GM21515 (cell line): ENCODE results near the gene PCGF5.
"Not testable (repeated sequence)": the region's sequence is repeated elsewhere in the genome, so short reads cannot be mapped to it uniquely, and the experiment has no call there.

ENCODE experiments used
- ATAC-seq: cut with Tn5 transposase; IDR thresholded peaks from one replicate; pipeline ENCODE4 v1.9.1; 2021; ENCODE audit not compliant: unreplicated experiment

Gene PCGF5

DNA sequence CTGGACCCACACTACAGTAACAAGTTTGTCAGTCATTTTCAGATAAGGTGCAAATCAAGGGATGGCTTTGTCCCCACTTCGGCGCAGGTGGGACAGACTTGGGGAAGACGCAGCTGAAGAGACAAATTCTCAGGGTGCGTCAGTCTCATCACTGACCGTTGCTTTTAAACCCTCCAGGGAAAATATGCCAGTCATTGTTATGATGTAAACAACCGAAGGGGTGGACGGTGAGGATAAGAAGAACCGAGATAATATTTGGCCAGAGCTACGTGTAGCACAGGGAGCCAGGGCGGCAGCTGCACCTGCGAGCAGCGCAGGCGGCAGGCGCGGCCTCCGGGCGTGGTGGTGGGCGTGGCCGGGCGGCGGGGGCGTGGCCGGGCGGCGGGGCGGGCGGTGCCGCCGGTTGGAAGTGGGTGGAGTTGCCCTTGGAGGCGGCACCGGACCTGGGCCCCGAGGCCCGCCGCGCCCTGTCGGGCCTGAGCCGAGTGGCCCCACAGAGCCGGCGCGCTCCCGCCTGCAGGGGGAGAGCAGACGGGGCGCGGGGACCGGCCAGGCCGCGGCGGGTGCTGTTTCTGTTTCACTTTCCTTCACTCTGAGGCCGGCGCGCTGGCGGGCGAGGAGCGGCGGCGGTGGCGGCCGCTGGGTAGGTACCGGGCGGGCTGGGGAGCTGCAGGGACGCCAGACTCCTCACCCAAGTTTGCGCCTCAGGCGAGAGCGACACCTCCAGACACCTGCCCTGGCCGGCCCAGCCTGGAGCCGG lies at the start of gene PCGF5:
Gene PCGF5, plus strand, starts transcription at position 470 of the 760 bp plus-strand sequence. CDS start 2,209 bp downstream, outside the sequence.
- ATAC-seq = peak; percentile 91

DNA sequence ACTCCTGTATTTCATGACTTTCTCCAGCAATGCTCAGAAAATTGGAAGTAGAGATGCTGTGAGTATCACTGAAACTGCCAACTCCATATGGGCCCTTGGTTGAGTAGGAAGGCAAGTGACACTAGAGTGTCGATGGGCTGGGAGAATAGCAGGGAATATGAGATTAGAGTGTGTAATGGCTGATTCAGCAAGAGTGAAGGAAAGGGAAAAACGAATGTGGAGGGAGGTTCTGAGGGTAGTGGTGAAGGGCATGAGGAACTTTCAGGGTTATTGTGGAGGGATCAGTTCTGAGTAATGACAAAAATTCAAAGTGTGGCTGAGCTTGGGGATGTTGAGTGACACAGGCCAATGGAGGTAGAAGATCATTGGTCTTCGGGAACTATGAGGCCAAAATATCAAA lies 49.0 kb upstream of the PCGF5 start:
- ATAC-seq = no peak

DNA sequence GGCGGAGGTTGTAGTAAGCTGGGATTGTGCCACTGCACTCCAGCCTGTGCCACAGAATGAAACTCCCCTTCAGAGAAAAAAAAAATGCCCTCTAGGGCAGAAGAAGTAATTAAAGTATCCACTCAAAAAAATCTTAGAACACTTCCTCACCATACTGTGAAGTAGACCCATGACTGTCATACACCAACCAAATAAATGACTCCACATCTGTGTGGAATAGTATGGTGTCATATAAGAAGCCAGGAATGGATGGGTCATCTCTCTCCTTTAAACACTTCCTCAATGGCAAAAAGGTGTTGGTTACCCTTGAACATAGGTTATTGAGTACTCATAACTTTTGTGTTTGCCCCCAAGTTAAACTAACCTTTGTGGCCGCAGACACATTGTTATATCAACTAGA lies 48.1 kb upstream of the PCGF5 start:
- no peak for ATAC-seq

DNA sequence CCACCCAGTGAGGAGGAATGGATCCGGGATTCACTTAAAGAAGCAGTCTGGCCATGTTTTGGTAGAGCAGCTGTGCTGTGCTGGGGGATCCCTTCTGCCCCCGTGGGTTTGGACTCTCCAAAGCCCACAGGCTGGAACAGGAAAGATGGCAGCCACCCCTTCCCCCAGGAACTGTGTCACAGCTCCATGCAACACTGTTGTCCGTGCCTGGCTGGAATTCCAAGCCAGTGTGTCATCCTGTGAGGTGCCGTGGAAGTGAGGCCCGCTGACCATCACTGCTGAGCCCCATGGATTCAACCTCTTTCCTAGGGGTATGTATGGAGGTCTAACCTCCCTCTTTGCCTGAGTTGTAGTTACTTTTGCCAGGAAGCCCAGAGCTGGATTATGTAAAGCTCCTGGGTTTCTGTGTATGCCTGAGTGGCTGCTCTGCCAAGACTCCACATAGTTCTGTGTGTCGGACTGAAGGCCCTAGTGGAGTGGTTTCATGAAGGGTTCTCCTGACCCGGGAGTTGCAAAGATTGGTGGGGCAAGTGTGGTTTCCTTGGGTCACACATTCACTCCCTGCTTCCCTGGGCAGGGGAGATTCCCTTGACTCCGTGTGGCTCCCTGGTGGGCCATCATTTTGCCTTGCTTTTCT lies 35.1 kb upstream of the PCGF5 start:
- ATAC-seq = no peak

DNA sequence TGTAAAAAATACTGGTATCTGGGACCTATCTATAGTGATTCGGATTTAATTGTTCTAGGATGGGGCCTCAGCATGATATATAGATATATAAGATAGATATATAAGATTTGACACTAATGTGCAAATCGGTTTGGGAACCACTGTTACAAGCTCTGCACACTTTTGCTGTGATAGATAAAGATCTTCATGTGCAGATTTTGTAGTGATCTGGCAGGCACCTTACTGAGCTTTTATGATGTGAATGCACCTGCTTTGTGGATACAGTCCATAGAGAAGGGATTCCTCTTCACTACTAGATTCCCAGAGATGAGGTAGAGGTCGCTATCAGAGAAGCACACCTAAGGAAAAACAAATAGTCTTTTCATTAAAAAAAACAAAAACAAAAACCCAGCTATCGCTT lies 33.3 kb upstream of the PCGF5 start:
- no peak for ATAC-seq

DNA sequence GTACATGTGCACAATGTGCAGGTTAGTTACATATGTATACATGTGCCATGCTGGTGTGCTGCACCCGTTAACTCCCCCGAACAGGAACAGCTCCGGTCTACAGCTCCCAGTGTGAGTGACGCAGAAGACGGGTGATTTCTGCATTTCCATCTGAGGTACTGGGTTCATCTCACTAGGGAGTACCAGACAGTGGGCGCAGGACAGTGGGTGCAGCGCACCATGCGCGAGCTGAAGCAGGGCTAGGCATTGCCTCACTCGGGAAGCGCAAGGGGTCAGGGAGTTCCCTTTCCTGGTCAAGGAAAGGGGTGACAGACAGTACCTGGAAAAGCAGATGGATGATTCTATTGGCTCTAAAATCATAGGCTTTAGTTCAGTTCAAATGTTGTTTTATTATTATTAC lies 32.5 kb upstream of the PCGF5 start:
- not testable (repeated sequence) for ATAC-seq

DNA sequence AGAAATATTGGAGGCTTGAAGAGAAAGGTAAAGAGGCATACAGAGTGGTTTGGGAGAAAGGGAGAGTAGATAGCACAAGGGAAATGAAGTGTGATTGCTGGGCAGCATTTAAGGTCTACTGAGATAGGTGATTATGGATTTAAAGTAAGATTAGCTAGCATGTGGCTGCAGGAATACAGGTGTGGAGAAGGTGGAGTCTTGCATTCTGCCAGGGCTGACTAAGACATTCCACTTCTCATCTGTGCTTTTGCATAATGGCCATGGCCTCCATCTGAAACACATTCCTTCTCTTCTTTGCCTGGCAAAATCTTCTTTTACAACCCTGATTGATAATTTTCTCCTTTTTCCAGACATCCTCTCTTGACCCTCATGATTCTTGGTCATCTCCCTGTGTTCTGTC lies 31.6 kb upstream of the PCGF5 start:
- ATAC-seq = no peak

DNA sequence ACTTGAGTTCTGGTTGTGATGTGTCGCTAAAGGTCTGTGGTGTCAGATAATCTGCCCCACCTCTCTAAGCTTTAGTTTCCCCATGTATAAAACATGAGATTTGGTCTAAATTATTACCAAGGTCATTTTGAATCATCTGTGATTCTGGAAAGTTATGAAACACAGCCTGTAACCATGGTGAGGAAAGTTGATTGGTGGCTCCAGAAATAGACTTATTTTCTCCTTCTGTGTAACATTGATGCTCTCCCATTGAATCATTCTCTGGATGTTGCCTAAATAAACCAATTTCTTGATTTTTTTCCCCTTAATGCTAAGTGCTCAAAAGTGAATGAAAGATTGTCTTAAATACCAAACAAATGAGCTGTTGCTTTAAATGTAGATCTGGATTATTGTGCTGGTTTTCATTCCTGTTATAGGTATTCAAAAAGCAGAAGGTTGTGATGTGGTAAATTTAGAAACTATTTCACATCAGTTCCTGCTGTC lies 30.0 kb upstream of the PCGF5 start:
- ATAC-seq = no peak

DNA sequence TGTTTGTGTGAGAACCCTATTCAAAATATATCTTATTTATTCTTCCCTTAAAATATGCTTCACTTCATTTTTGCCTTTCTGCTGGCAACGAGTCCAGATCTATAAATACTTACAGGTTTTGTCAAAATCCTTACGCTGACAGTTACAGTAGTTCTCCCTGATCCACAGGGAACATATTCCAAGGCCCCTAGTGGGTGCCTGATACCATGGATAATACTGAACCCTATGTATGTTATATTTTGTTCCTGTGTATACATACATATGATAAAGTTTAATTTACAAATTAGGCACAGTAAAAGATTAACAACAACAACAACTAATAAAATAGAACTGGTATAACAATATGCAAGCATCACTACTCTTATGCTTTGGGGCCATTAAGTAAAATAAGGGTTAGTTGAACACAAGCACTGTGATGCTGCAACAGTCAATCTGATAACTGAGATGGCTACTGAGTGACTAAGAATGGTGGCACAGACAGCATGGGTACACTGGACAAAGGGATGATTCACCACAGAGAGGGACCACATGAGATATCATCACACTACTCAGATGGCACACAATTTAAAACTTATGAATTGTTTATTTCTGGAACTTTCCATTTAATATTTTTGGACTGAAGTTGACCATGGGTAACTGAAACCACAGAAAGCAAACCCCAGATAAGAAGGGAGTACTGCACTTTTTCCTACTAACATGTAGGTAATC lies 29.4 kb upstream of the PCGF5 start:
- ATAC-seq = peak; percentile 49

DNA sequence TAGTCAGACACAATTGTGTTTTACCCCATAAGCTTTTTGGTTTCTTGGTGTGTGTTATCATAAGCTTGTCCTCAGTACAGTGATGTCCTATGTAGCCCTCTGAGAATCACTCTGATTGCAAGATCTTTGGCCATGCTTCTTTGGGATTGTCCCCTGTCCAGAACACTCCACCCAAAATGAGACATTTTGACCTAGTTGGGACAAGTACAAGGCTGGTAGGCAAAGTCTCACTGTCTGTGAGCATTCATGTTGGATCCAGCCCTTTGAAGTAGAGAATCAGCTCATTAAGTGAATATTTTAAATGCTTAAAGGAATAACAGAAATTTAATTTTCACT lies 28.9 kb upstream of the PCGF5 start:
- ATAC-seq = no peak

DNA sequence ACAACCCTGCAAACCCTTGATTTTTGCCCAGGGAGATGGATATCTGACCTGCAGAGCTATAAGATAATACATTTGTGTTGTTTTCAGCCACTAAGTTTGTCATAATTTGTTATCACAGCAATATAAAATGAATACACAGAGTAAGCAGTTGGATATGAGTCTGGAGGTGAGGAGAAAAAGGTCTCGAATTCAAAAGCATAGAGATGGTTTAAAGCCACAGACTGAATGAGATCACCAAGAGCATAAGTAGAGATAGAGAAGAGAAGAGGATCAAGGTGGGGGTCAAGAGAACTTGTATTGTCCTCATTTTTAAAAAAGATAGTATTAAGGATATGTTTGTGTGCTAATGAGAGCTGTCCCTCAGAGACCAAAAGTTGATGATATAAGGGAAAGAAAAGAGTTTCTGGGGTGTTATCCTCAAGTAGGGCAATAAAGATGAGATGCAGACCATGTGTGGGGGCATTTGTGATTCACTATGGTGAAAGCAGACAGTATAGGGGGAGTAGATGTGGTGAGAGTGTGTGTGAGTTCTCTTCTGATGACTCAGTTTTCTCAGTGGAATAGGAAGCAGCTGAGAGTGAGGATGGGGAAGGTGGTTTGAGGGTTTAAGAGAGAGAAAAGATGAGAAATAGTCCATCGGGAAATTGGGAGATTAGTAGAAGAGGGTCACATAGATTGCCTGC lies 25.8 kb upstream of the PCGF5 start:
- no peak for ATAC-seq

DNA sequence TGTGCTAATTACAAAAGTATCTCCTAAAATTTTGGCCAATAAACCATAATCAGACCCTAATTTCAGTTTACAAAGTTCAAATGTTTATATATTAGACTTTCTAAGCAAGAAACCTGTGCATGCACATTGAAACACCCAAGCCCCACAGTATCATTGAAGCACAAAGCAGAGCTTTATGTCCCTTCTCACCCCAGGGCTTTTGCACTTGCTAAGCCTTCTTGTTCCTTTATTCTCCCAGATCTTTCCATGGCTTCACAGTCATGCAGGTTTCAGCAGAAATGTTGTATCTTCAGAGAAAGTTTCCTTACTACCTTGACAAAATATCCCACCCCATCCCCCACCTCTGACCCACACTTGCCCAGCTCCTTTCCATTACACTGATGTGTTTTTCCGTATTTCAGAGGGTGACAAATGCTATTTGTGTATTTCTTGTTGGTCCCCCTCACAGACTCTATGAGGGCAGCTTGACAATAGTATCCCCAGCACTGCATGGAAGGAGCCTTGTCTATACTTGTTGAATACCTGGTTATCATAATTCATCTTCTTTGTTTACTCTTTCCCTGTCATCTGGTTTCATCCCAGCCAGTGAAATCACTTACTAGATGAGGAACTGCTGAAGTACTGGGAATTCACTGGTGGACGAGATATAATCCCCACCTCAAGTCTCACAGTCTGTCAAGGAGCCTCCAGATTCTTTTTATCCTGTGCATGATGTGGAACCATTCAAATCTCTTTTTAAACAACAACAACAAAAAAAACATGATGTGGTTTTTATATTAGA lies 24.0 kb upstream of the PCGF5 start:
- ATAC-seq = no peak

DNA sequence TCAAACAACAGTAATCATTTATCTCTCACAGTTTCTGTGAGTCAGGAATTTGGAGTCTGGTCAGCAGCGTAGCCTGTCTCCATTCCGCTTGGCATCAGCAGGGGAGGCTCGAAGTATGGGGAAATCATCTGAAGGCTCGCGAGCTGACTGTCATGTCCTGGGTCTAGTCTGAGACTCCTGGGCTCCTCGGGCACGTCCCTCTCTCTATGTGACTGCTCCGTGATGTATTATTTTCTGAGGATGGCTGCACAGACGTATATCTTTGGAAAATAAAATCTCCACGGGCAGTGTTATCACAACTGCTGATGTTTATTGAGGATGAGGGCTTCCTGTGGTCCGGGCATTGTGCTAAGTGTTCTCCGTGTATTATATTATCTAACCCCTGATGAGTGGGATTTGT lies 23.3 kb upstream of the PCGF5 start:
- no peak for ATAC-seq

DNA sequence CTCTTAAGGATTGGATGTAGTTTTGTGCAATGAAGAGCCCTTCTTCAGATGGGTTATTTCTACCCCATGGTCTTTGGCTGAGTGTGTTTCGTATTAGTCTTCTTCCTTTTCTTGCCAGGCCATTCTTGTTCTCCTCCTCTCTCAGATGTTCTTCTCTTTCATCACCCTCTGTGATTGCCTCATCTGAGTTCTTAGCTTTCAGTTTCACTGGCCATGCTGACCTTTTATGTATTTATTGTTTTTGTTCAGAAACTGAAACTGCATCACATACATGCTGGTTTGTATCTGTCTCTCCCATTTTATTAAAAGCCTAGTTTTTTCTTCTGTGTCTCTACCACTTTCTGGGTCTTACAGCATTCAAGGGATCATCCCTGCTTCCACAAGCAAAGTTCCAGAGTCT lies 21.7 kb upstream of the PCGF5 start:
- peak; percentile 79 for ATAC-seq

DNA sequence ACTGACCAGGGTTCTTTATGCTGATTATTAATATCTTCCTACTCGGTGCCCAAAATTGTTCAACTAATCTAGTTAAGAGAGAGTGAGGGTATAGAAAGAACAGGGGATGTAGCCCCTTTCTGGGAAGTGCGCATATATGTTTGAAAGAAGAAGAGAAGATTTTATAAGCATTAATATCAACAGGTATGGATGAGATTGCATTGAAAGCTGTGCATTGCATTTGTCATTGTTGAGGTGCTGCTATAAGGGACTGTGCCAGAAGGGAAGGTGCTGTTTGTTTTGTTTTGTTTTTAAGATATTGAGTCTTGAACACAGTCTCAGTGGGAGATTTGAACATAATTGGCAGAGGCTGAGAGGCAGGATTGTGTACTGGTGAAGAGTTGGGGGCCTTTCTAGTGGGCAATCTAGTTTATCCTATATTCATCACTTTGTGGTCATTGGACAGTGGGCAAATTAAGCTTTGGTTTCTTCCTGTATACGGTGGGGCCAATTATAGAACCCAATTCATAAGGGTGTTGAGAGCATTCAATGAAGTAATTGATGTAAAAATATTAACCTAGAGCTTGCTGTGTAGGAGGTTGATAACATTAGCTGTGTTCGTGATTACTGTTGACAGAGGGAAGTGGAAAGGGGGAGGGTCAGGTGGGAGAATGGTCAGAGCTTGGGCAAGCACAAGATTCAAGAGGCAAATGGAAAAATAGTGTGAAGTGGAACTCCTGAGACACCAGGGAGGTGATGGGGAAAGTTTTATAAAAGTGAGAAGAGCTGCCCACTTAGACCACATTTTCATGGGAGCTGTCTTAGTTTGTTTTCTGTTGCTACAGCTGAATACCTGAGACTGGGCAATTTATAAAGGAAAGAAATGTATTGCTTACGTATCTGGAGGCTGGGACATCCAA lies 19.9 kb upstream of the PCGF5 start:
- ATAC-seq = peak; percentile 9

DNA sequence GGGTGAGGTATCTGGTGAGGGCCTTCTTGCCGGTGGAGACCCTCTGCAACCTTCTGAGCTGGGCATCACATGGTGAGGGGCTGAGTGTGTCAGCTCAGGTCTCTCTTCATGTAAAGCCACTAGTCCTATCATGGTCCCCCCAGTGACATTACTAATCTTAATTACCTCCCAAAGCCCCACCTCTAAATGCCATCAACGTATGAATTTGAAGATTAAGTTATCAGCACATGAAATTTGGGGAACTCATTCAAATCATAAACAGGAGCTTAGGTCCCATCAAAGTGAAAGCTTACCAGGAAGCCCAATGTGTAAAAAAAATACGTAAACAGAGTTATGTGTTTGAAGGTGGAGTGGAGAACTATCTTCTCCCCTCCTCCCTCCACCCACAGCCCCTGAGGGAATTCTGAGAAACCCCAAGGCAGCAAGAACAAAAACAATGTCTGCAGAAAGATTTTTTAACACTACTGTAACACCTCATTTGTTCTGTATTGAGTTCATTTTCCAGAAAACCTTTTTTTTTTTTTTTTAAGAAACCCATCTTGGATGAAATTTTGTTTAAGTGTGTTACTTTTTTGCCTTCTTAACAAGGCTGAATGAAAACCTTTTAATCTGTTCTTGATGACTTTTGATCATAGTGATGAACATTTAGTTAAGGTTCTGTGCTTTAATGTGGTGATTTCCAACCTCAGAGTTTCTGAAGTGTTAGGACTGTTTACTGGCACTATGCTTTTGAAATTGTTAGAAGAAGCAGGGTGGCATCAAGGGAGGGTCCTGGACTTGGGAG lies 19.1 kb upstream of the PCGF5 start:
- peak; percentile 39 for ATAC-seq

DNA sequence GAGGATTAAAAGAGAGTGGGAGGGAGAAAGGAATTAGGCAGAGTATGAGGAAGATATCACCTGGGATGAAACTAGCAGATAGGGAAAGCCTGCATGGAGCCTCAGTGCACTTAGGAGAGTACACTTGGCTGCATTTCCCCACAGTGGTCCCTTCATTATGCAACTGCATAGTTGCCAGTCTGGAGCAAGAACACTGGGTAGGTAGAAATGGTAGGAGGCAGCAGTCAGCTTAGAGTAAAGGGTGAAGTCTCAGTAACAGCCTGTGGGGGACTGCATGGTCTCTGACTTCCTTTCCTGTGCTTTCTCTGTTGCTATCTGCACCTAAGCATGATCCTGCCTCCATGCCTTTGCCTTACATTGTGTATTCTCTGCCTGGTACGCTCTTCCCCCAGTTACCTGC lies 14.0 kb upstream of the PCGF5 start:
- peak; percentile 47 for ATAC-seq

DNA sequence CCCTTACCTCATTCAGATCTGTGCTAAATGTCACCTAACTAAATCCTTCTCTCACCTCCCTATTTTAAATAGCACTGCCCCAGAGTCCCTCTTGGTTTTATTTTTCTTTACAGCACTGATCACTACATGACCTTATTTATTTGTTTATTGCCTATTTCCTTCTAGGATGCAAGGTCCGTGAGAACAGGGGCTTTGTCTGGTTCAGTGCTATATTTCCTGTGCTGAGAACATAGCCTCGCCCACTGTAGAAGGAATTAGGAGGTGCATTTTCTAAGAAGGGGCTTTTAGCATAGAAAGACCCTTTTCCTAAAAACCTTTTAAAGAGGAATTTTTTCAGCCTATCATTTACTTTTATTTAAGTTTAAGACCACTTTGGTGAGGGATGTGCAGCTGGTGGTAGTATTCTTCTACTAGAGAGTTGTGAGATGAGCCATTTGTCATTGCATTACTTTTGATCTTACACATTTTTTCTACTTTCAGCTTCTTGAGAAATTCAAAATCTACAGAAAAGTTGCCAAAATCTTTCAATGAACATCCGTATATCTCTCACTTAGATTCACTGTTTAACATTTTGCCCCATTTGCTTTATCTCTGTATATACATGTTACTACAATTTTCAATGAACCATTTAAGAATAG lies 13.5 kb upstream of the PCGF5 start:
- no peak for ATAC-seq
